Measurements from ENCODE around the gene SETD2. TPM values are rescaled to one million over a fixed set of nuclear protein-coding genes. Genes with fewer than 3 reads are reported as not detected.
"Not testable (repeated sequence)": the region's sequence is repeated elsewhere in the genome, so short reads cannot be mapped to it uniquely, and the experiment has no call there.

SETD2 gene
- total RNA-seq, 1 experiment from 2014 or later: 60.2 TPM

DNA sequence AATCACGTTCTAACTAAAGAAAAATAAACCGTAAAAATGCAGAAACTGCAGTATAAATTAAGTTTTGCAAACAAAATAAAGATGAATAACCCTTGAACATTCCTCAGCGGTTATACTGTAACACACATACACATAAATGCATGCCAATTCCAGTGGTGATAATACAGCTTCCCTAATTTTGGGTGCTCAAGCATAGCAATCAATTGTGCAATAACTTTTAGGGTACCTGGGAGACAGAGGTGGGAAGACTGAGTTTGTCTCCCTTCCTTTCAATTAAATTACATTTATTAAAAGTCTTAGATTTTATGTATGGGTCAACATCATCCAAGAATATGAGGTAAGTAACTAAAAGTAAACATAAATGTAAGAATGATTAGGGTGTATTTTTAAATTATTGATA, 71.8 kb downstream of the SETD2 start:
- H4K20me1 ChIP-seq (ENCODE audit: insufficient read depth, low read depth, low read length): no peaks in the 10 kb centered on the region
- no peaks in the 10 kb centered on the region for H3K9me3 ChIP-seq (ENCODE audit: low read length)
- no peak overlapping the region for H2AFZ ChIP-seq (ENCODE audit: low read length)
- peaks cover 69% of the 10 kb centered on the region for H3K79me2 ChIP-seq (ENCODE audit: low read length)
- no peak overlapping the region for H3K27ac ChIP-seq (ENCODE audit: low read length)
- H3K9me2 ChIP-seq (replicated peaks; ENCODE audit: insufficient read depth, low read length): no peaks in the 10 kb centered on the region
- H3K4me2 ChIP-seq (ENCODE audit: low read depth, low read length, poor library complexity, severe bottlenecking): no peak overlapping the region
- no peaks in the 10 kb centered on the region for H3K4me1 ChIP-seq (ENCODE audit: low read length)
- H3K36me3 ChIP-seq (ENCODE audit: insufficient read depth, low read length): peaks cover 39% of the 10 kb centered on the region; the same call in 1 of the 2 replicates
- H3K27me3 ChIP-seq (ENCODE audit: low read length): no peaks in the 10 kb centered on the region
- no peak overlapping the region for H3K9ac ChIP-seq (ENCODE audit: low read length)
- DNase-seq: no peak
- no peak overlapping the region for H3K4me3 ChIP-seq (ENCODE audit: low read length)

GRCh38 chr3:47089630-47090029, 74.3 kb downstream of the SETD2 start:
- H3K27ac ChIP-seq (ENCODE audit: low read length): no peak overlapping the region
- peaks cover 78% of the 10 kb centered on the region for H3K79me2 ChIP-seq (ENCODE audit: low read length)
- H2AFZ ChIP-seq (ENCODE audit: low read length): no peak overlapping the region
- peaks cover 43% of the 10 kb centered on the region; the same call in 1 of the 2 replicates for H3K36me3 ChIP-seq (ENCODE audit: insufficient read depth, low read length)
- no peak overlapping the region for H3K9ac ChIP-seq (ENCODE audit: low read length)
- H3K4me2 ChIP-seq (ENCODE audit: low read depth, low read length, poor library complexity, severe bottlenecking): no peak overlapping the region
- no peaks in the 10 kb centered on the region for H3K4me1 ChIP-seq (ENCODE audit: low read length)
- H3K4me3 ChIP-seq (ENCODE audit: low read length): no peak overlapping the region
- no peaks in the 10 kb centered on the region for H3K27me3 ChIP-seq (ENCODE audit: low read length)
- no peak for DNase-seq
- no peaks in the 10 kb centered on the region for H3K9me2 ChIP-seq (replicated peaks; ENCODE audit: insufficient read depth, low read length)
- H4K20me1 ChIP-seq (ENCODE audit: insufficient read depth, low read depth, low read length): no peaks in the 10 kb centered on the region
- no peaks in the 10 kb centered on the region for H3K9me3 ChIP-seq (ENCODE audit: low read length)

GRCh38 chr3:47086071-47086470, 77.8 kb downstream of the SETD2 start:
- peaks cover 87% of the 10 kb centered on the region for H3K79me2 ChIP-seq (ENCODE audit: low read length)
- H3K36me3 ChIP-seq (ENCODE audit: insufficient read depth, low read length): peaks cover 60% of the 10 kb centered on the region

DNA sequence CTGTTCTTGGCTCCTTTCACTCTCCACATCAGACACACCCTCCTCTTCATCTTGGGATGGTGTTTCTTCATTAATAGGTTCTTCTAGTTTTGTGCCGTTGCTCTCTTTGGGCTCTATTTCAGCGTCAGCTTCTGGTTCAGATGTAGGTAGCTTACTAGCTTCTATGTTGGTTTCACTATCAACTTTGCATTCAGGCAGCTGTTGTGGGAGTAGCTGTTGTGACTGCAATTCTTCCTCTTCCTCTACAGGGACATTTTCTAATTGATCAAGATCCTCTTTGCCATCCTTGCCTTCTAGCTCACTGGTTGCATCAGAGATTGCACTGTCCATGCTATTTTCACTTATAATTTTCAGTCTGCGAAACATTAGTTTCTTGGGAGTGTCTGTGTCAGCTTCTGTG, 80.1 kb downstream of the SETD2 start:
- H3K4me1 ChIP-seq (ENCODE audit: low read length): no peaks in the 10 kb centered on the region
- H3K4me2 ChIP-seq (ENCODE audit: low read depth, low read length, poor library complexity, severe bottlenecking): no peak overlapping the region
- H2AFZ ChIP-seq (ENCODE audit: low read length): no peak overlapping the region
- no peaks in the 10 kb centered on the region for H3K9me3 ChIP-seq (ENCODE audit: low read length)
- H3K9me2 ChIP-seq (replicated peaks; ENCODE audit: insufficient read depth, low read length): no peaks in the 10 kb centered on the region
- H3K27me3 ChIP-seq (ENCODE audit: low read length): no peaks in the 10 kb centered on the region
- H3K36me3 ChIP-seq (ENCODE audit: insufficient read depth, low read length): peaks cover 72% of the 10 kb centered on the region
- no peak for DNase-seq
- peaks cover 92% of the 10 kb centered on the region for H3K79me2 ChIP-seq (ENCODE audit: low read length)
- H4K20me1 ChIP-seq (ENCODE audit: insufficient read depth, low read depth, low read length): no peaks in the 10 kb centered on the region
- no peak overlapping the region for H3K9ac ChIP-seq (ENCODE audit: low read length)
- H3K27ac ChIP-seq (ENCODE audit: low read length): no peak overlapping the region; the same call in 1 of the 2 replicates
- no peak overlapping the region for H3K4me3 ChIP-seq (ENCODE audit: low read length)

More at GRCh38 chr3:47086071-47086470, 77.8 kb downstream of the SETD2 start:
- Histone ChIP-seq H3K9me3 (ENCODE audit: low read length) (no peaks in the 10 kb centered on the region), H3K4me3 (ENCODE audit: low read length) (no peak overlapping the region), H3K4me1 (ENCODE audit: low read length) (no peaks in the 10 kb centered on the region), H4K20me1 (ENCODE audit: insufficient read depth, low read depth, low read length) (no peaks in the 10 kb centered on the region), H3K9me2 (replicated peaks; ENCODE audit: insufficient read depth, low read length) (no peaks in the 10 kb centered on the region), H2AFZ (ENCODE audit: low read length) (no peak overlapping the region), H3K27ac (ENCODE audit: low read length) (no peak overlapping the region), H3K4me2 (ENCODE audit: low read depth, low read length, poor library complexity, severe bottlenecking) (no peak overlapping the region), H3K27me3 (ENCODE audit: low read length) (no peaks in the 10 kb centered on the region), H3K9ac (ENCODE audit: low read length) (no peak overlapping the region)
- DNase-seq: no peak

GRCh38 chr3:47082519-47082918, 81.4 kb downstream of the SETD2 start:
- Histone ChIP-seq H3K4me3 (ENCODE audit: low read length) (no peak overlapping the region), H3K27me3 (ENCODE audit: low read length) (no peaks in the 10 kb centered on the region), H3K36me3 (ENCODE audit: insufficient read depth, low read length) (peaks cover 66% of the 10 kb centered on the region), H3K9me2 (replicated peaks; ENCODE audit: insufficient read depth, low read length) (no peaks in the 10 kb centered on the region), H3K9me3 (ENCODE audit: low read length) (no peaks in the 10 kb centered on the region), H3K27ac (ENCODE audit: low read length) (no peak overlapping the region), H2AFZ (ENCODE audit: low read length) (no peak overlapping the region), H3K9ac (ENCODE audit: low read length) (no peak overlapping the region), H3K4me2 (ENCODE audit: low read depth, low read length, poor library complexity, severe bottlenecking) (no peak overlapping the region), H3K79me2 (ENCODE audit: low read length) (peaks cover 93% of the 10 kb centered on the region), H4K20me1 (ENCODE audit: insufficient read depth, low read depth, low read length) (no peaks in the 10 kb centered on the region), H3K4me1 (ENCODE audit: low read length) (no peaks in the 10 kb centered on the region)
- DNase-seq: no peak

DNA sequence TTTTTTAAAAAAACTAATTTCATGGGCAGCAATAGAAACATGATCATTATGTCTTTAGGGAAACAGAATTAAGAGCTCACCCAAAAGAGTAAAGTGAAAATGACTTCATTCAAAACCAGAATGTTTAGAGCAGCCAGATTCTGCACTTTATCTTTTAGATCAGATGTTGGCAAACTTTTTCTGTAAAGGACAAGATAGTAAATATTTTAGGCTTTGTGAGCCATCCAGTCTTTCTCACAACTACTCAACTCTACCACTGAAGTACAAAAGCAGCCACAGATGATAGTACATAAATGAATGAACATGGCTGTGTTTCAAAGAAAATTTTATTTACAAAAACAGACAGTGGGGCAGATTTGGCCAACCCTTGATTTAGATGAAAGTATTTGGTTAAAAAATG, 84.5 kb downstream of the SETD2 start:
- H3K79me2 ChIP-seq (ENCODE audit: low read length): peaks cover 91% of the 10 kb centered on the region
- no peak overlapping the region for H3K4me3 ChIP-seq (ENCODE audit: low read length)
- H3K9me2 ChIP-seq (replicated peaks; ENCODE audit: insufficient read depth, low read length): no peaks in the 10 kb centered on the region
- H3K27ac ChIP-seq (ENCODE audit: low read length): no peak overlapping the region
- no peaks in the 10 kb centered on the region for H3K4me1 ChIP-seq (ENCODE audit: low read length)
- H4K20me1 ChIP-seq (ENCODE audit: insufficient read depth, low read depth, low read length): no peaks in the 10 kb centered on the region
- no peaks in the 10 kb centered on the region for H3K9me3 ChIP-seq (ENCODE audit: low read length)
- no peak overlapping the region for H2AFZ ChIP-seq (ENCODE audit: low read length)
- peaks cover 53% of the 10 kb centered on the region for H3K36me3 ChIP-seq (ENCODE audit: insufficient read depth, low read length)
- H3K9ac ChIP-seq (ENCODE audit: low read length): no peak overlapping the region
- no peak for DNase-seq
- no peaks in the 10 kb centered on the region for H3K27me3 ChIP-seq (ENCODE audit: low read length)
- no peak overlapping the region for H3K4me2 ChIP-seq (ENCODE audit: low read depth, low read length, poor library complexity, severe bottlenecking)

DNA sequence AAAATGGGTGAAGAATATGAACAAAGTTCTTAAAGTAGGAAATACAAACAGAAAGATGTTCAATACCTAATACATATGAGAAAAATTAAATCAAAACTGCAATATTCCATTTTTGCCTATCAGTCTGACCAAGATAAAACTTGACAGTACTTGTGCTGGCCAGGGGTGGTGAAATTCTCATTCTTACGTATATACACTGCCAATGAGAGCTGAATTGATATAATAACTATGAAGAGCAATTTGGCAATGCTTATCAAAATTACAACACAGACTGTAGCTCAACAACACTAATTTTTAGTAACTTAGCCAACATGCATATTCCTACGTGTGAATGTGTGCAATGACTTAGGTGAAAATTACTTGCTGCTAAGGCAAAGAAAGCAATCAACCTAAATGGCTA, 90.2 kb downstream of the SETD2 start:
- Histone ChIP-seq H3K4me2 (ENCODE audit: low read depth, low read length, poor library complexity, severe bottlenecking) (no peak overlapping the region), H3K4me1 (ENCODE audit: low read length) (no peaks in the 10 kb centered on the region), H3K79me2 (ENCODE audit: low read length) (peaks cover 89% of the 10 kb centered on the region), H3K9me2 (replicated peaks; ENCODE audit: insufficient read depth, low read length) (no peaks in the 10 kb centered on the region), H4K20me1 (ENCODE audit: insufficient read depth, low read depth, low read length) (0 out of 2 replicates have a peak, but pooled peaks cover 4% of the 10 kb centered on the region), H3K27me3 (ENCODE audit: low read length) (no peaks in the 10 kb centered on the region), H2AFZ (ENCODE audit: low read length) (no peak overlapping the region), H3K36me3 (ENCODE audit: insufficient read depth, low read length) (peaks cover 16% of the 10 kb centered on the region; the same call in 1 of the 2 replicates), H3K27ac (ENCODE audit: low read length) (no peak overlapping the region), H3K9ac (ENCODE audit: low read length) (no peak overlapping the region), H3K4me3 (ENCODE audit: low read length) (no peak overlapping the region), H3K9me3 (ENCODE audit: low read length) (no peaks in the 10 kb centered on the region)
- DNase-seq: no peak

- H3K9me2 ChIP-seq (replicated peaks; ENCODE audit: insufficient read depth, low read length): no peaks in the 10 kb centered on the region
- no peak for DNase-seq
- H3K27ac ChIP-seq (ENCODE audit: low read length): no peak overlapping the region
- no peaks in the 10 kb centered on the region for H3K9me3 ChIP-seq (ENCODE audit: low read length)
- H3K4me2 ChIP-seq (ENCODE audit: low read depth, low read length, poor library complexity, severe bottlenecking): no peak overlapping the region
- no peak overlapping the region for H3K4me3 ChIP-seq (ENCODE audit: low read length)
- no peaks in the 10 kb centered on the region for H3K27me3 ChIP-seq (ENCODE audit: low read length)
- H4K20me1 ChIP-seq (ENCODE audit: insufficient read depth, low read depth, low read length): 0 out of 2 replicates have a peak, but pooled peaks cover 4% of the 10 kb centered on the region
- no peaks in the 10 kb centered on the region for H3K4me1 ChIP-seq (ENCODE audit: low read length)
- H3K36me3 ChIP-seq (ENCODE audit: insufficient read depth, low read length): peaks cover 16% of the 10 kb centered on the region; the same call in 1 of the 2 replicates
- no peak overlapping the region for H2AFZ ChIP-seq (ENCODE audit: low read length)
- no peak overlapping the region for H3K9ac ChIP-seq (ENCODE audit: low read length)
- H3K79me2 ChIP-seq (ENCODE audit: low read length): peaks cover 81% of the 10 kb centered on the region
Observed at GRCh38 chr3:47070770-47071169, 93.1 kb downstream of the SETD2 start.

GRCh38 chr3:47066259-47066658, 97.7 kb downstream of the SETD2 start:
- H2AFZ ChIP-seq (ENCODE audit: low read length); H3K27me3 ChIP-seq (ENCODE audit: low read length); DNase-seq; H3K27ac ChIP-seq (ENCODE audit: low read length); H3K4me3 ChIP-seq (ENCODE audit: low read length); H4K20me1 ChIP-seq (ENCODE audit: insufficient read depth, low read depth, low read length); H3K4me2 ChIP-seq (ENCODE audit: low read depth, low read length, poor library complexity, severe bottlenecking); H3K4me1 ChIP-seq (ENCODE audit: low read length); H3K9me2 ChIP-seq (replicated peaks; ENCODE audit: insufficient read depth, low read length); H3K9ac ChIP-seq (ENCODE audit: low read length); H3K9me3 ChIP-seq (ENCODE audit: low read length): not testable (repeated sequence)
- peaks cover 89% of the 10 kb centered on the region for H3K79me2 ChIP-seq (ENCODE audit: low read length)
- peaks cover 23% of the 10 kb centered on the region; the same call in 1 of the 2 replicates for H3K36me3 ChIP-seq (ENCODE audit: insufficient read depth, low read length)

All from Karpas-422 (cell line).